GM23338 (cell line): ENCODE measurements around the gene OSBPL6. TPM values are rescaled to one million over a fixed set of nuclear protein-coding genes. Genes with fewer than 3 reads are reported as not detected.

Experiments
- ATAC-seq: fragments of 200-7000 bp; cut with Tn5 transposase; 3 replicates; pipeline ENCODE4 v1.9.1; 2020
- DNase-seq: peaks from one replicate; pipeline ENCODE4 v3.0.0-alpha.2; 2015; ENCODE audit warnings: low spot score
- H2AFZ ChIP-seq: fragments of 200-600 bp; sonication (generic); 2 replicates; pipeline ENCODE4 v1.8.0; 2016; ENCODE audit warnings: antibody characterized with exemption, mild to moderate bottlenecking, moderate library complexity
- H3F3A ChIP-seq: fragments of 200-600 bp; sonication (generic); replicated peaks from 2 replicates; pipeline ENCODE4 v1.8.0; 2017; ENCODE audit warnings: antibody characterized with exemption, mixed run types, low read depth
- H3K27ac ChIP-seq: fragments of 200-600 bp; sonication (generic); 2 replicates; pipeline ENCODE4 v1.6.1; 2016; ENCODE audit warnings: low read depth
- H3K27me3 ChIP-seq: fragments of 200-600 bp; sonication (generic); 2 replicates; pipeline ENCODE4 v1.8.0; 2016; ENCODE audit warnings: mild to moderate bottlenecking, mixed run types, moderate library complexity; ENCODE audit not compliant: insufficient read depth
- H3K36me3 ChIP-seq: fragments of 200-600 bp; sonication (generic); 2 replicates; pipeline ENCODE4 v1.8.0; 2016; ENCODE audit warnings: mild to moderate bottlenecking; ENCODE audit not compliant: insufficient read depth
- H3K4me1 ChIP-seq: fragments of 200-600 bp; sonication (generic); 2 replicates; pipeline ENCODE4 v1.8.0; 2016; ENCODE audit warnings: mild to moderate bottlenecking, moderate library complexity; ENCODE audit not compliant: insufficient read depth
- H3K4me2 ChIP-seq: fragments of 200-600 bp; sonication (generic); 2 replicates; pipeline ENCODE4 v1.7.1; 2017; ENCODE audit warnings: mixed run types
- H3K4me3 ChIP-seq: fragments of 200-600 bp; sonication (generic); 2 replicates; pipeline ENCODE4 v1.6.1; 2016; ENCODE audit warnings: mixed run types
- H3K79me2 ChIP-seq: fragments of 200-600 bp; sonication (generic); replicated peaks from 2 replicates; pipeline ENCODE4 v1.8.0; 2017; ENCODE audit warnings: mild to moderate bottlenecking; ENCODE audit not compliant: insufficient read depth
- H3K9me2 ChIP-seq: fragments of 200-600 bp; sonication (generic); 2 replicates; pipeline ENCODE4 v1.8.0; 2017; ENCODE audit not compliant: insufficient read depth
- H4K20me1 ChIP-seq: fragments of 200-600 bp; sonication (generic); replicated peaks from 2 replicates; pipeline ENCODE4 v1.8.0; 2017; ENCODE audit warnings: mild to moderate bottlenecking; ENCODE audit not compliant: insufficient read depth
- H3K27ac Mint-ChIP-seq: 2 replicates; pipeline ENCODE4 v1.8.0; 2020; ENCODE audit warnings: inconsistent platforms, mild to moderate bottlenecking, moderate library complexity, mixed read lengths
- H3K27me3 Mint-ChIP-seq: 3 replicates; pipeline ENCODE4 v1.8.0; 2022; ENCODE audit warnings: low read depth, mild to moderate bottlenecking, moderate library complexity, mixed read lengths, inconsistent platforms; ENCODE audit not compliant: insufficient read depth, poor library complexity
- H3K36me3 Mint-ChIP-seq: 3 replicates; pipeline ENCODE4 v1.8.0; 2021; ENCODE audit warnings: low read depth, mild to moderate bottlenecking, inconsistent platforms, moderate library complexity, mixed read lengths
- H3K4me1 Mint-ChIP-seq: 3 replicates; pipeline ENCODE4 v1.8.0; 2020; ENCODE audit warnings: mild to moderate bottlenecking, inconsistent platforms, mixed read lengths
- H3K4me3 Mint-ChIP-seq: 3 replicates; pipeline ENCODE4 v1.8.0; 2021; ENCODE audit warnings: moderate library complexity, mild to moderate bottlenecking, inconsistent platforms, mixed read lengths
- H3K9me3 Mint-ChIP-seq: 3 replicates; pipeline ENCODE4 v1.8.0; 2020; ENCODE audit warnings: moderate library complexity, mild to moderate bottlenecking, inconsistent platforms, mixed read lengths
- CREB1 ChIP-seq: fragments of 250-450 bp; sonication (Bioruptor Pico); IDR thresholded peaks from 2 replicates; pipeline ENCODE4 v1.5.0; 2020; ENCODE audit warnings: low read depth, mild to moderate bottlenecking, moderate library complexity
- CTCF ChIP-seq, 2 experiments: fragments of 200-600 bp in 1 of 2; sonication (generic) in 1 of 2; conservative IDR thresholded peaks; 2 replicates each; pipeline versions ENCODE4 v1.5.1 to v1.6.1; 2016 to 2017; ENCODE audit warnings: antibody characterized with exemption in 2 of 2, low read depth in 2 of 2, mild to moderate bottlenecking in 2 of 2, moderate library complexity in 1 of 2
- EZH2phosphoT487 ChIP-seq: fragments of 200-600 bp; sonication (generic); IDR thresholded peaks from one replicate; pipeline ENCODE4 v1.8.1; 2018; ENCODE audit warnings: antibody characterized with exemption; ENCODE audit not compliant: unreplicated experiment
- JUNB ChIP-seq: IDR thresholded peaks from one replicate; pipeline ENCODE4 v1.6.1; 2016; ENCODE audit warnings: antibody characterized with exemption; ENCODE audit not compliant: unreplicated experiment
- POLR2AphosphoS5 ChIP-seq: IDR thresholded peaks from 2 replicates; pipeline ENCODE4 v1.6.1; 2016; ENCODE audit warnings: antibody characterized with exemption, low read depth
- REST ChIP-seq: IDR thresholded peaks from one replicate; pipeline ENCODE4 v1.6.1; 2018; ENCODE audit warnings: antibody characterized with exemption; ENCODE audit not compliant: unreplicated experiment
- ZNF331 ChIP-seq: fragments of 250-450 bp; sonication (Bioruptor Pico); IDR thresholded peaks from 2 replicates; pipeline ENCODE4 v1.5.0; 2020; ENCODE audit warnings: low read depth, mild to moderate bottlenecking, moderate library complexity
- polyA plus RNA-seq: library from polyadenylated mRNA; unstranded; fragments of >200 nt; fragmentation: Nextera tagmentation; extraction: Ambion mirVana; gene quantifications from 2 replicates; pipeline ENCODE4 v1.2.1, GENCODE V29; 2016
- total RNA-seq: library from RNA; depleted of rRNA; stranded (reverse); fragments of >200 nt; shearing (Covaris generic); gene quantifications from 2 replicates; pipeline ENCODE4 v1.2.3, GENCODE V29; 2014
- TF ChIP-seq, protein P1 (sequence below): fragments of 250-450 bp; sonication (Bioruptor Pico); IDR thresholded peaks from 2 replicates; pipeline ENCODE4 v1.5.0; 2020; ENCODE audit warnings: mild to moderate bottlenecking, moderate library complexity
- TF ChIP-seq, protein P2 (sequence below): IDR thresholded peaks from 2 replicates; pipeline ENCODE4 v1.6.1; 2016; ENCODE audit warnings: antibody characterized with exemption

Gene OSBPL6
- total and polyA plus RNA-seq, 2 experiments from 2014 or later, result 6.0 to 8.5 TPM

- TF ChIP-seq, protein P1, sequence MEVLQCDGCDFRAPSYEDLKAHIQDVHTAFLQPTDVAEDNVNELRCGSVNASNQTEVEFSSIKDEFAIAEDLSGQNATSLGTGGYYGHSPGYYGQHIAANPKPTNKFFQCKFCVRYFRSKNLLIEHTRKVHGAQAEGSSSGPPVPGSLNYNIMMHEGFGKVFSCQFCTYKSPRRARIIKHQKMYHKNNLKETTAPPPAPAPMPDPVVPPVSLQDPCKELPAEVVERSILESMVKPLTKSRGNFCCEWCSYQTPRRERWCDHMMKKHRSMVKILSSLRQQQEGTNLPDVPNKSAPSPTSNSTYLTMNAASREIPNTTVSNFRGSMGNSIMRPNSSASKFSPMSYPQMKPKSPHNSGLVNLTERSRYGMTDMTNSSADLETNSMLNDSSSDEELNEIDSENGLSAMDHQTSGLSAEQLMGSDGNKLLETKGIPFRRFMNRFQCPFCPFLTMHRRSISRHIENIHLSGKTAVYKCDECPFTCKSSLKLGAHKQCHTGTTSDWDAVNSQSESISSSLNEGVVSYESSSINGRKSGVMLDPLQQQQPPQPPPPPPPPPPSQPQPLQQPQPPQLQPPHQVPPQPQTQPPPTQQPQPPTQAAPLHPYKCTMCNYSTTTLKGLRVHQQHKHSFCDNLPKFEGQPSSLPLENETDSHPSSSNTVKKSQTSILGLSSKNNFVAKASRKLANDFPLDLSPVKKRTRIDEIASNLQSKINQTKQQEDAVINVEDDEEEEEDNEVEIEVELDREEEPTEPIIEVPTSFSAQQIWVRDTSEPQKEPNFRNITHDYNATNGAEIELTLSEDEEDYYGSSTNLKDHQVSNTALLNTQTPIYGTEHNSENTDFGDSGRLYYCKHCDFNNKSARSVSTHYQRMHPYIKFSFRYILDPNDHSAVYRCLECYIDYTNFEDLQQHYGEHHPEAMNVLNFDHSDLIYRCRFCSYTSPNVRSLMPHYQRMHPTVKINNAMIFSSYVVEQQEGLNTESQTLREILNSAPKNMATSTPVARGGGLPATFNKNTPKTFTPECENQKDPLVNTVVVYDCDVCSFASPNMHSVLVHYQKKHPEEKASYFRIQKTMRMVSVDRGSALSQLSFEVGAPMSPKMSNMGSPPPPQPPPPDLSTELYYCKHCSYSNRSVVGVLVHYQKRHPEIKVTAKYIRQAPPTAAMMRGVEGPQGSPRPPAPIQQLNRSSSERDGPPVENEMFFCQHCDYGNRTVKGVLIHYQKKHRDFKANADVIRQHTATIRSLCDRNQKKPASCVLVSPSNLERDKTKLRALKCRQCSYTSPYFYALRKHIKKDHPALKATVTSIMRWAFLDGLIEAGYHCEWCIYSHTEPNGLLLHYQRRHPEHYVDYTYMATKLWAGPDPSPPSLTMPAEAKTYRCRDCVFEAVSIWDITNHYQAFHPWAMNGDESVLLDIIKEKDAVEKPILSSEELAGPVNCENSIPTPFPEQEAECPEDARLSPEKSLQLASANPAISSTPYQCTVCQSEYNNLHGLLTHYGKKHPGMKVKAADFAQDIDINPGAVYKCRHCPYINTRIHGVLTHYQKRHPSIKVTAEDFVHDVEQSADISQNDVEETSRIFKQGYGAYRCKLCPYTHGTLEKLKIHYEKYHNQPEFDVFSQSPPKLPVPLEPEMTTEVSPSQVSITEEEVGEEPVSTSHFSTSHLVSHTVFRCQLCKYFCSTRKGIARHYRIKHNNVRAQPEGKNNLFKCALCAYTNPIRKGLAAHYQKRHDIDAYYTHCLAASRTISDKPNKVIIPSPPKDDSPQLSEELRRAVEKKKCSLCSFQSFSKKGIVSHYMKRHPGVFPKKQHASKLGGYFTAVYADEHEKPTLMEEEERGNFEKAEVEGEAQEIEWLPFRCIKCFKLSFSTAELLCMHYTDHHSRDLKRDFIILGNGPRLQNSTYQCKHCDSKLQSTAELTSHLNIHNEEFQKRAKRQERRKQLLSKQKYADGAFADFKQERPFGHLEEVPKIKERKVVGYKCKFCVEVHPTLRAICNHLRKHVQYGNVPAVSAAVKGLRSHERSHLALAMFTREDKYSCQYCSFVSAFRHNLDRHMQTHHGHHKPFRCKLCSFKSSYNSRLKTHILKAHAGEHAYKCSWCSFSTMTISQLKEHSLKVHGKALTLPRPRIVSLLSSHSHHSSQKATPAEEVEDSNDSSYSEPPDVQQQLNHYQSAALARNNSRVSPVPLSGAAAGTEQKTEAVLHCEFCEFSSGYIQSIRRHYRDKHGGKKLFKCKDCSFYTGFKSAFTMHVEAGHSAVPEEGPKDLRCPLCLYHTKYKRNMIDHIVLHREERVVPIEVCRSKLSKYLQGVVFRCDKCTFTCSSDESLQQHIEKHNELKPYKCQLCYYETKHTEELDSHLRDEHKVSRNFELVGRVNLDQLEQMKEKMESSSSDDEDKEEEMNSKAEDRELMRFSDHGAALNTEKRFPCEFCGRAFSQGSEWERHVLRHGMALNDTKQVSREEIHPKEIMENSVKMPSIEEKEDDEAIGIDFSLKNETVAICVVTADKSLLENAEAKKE (CRISPR knock-in tag), result no peak
- no peak for TF ChIP-seq JUNB
- TF ChIP-seq EZH2phosphoT487, result no peak
- no peak for TF ChIP-seq CTCF (conservative IDR thresholded peaks at IDR 0.05; ENCODE audit: low read depth in 2 of 2)
- TF ChIP-seq ZNF331, result no peak
These were observed 197.4 kb downstream of the OSBPL6 start (continued) for GRCh38 chr2:178391701-178392100.

DNA sequence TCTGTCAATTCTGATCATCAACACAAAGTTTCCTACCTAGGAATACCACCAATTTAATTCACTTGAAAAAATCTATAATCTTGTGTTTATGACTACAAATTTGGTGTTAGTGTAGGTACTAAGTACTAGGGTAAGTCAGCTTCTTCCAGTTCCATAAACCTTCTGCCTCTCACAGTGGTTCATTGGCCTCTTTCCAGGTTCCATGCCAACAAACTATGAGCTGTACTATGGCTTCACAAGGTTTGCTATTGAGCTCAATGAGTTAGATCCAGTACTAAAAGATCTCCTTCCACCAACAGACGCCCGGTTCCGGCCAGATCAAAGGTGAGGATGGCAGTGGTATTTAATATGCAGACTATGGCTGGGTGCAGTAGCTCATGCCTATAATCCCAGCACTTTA, 197.9 kb downstream of the OSBPL6 start:
- no peak overlapping the region for H3K4me3 Mint-ChIP-seq
- no peaks in the 10 kb centered on the region for H3K36me3 Mint-ChIP-seq
- H3K4me3 ChIP-seq, result no peak overlapping the region
- H3K27me3 ChIP-seq, result no peaks in the 10 kb centered on the region
- no peaks in the 10 kb centered on the region for H3K79me2 ChIP-seq
- no peaks in the 10 kb centered on the region for H3K27me3 Mint-ChIP-seq
- no peaks in the 10 kb centered on the region for H3F3A ChIP-seq
- no peak overlapping the region for H3K27ac Mint-ChIP-seq
- no peaks in the 10 kb centered on the region for H4K20me1 ChIP-seq
- ATAC-seq, result no peak
- H3K27ac ChIP-seq, result no peak overlapping the region
- H3K36me3 ChIP-seq, result no peaks in the 10 kb centered on the region
- no peaks in the 10 kb centered on the region for H3K9me3 Mint-ChIP-seq
- H3K4me2 ChIP-seq, result no peak overlapping the region
- H3K4me1 ChIP-seq, result no peaks in the 10 kb centered on the region
- no peak overlapping the region for H2AFZ ChIP-seq
- TF ChIP-seq, protein P2, sequence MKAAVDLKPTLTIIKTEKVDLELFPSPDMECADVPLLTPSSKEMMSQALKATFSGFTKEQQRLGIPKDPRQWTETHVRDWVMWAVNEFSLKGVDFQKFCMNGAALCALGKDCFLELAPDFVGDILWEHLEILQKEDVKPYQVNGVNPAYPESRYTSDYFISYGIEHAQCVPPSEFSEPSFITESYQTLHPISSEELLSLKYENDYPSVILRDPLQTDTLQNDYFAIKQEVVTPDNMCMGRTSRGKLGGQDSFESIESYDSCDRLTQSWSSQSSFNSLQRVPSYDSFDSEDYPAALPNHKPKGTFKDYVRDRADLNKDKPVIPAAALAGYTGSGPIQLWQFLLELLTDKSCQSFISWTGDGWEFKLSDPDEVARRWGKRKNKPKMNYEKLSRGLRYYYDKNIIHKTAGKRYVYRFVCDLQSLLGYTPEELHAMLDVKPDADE, result no peak
- TF ChIP-seq EZH2phosphoT487 (no peak), POLR2AphosphoS5 (no peak), CREB1 (no peak), REST (no peak)
- H3K9me2 ChIP-seq, result no peaks in the 10 kb centered on the region
- no peaks in the 10 kb centered on the region for H3K4me1 Mint-ChIP-seq
- DNase-seq, result no peak
